Stimulated activated CD8-positive, alpha-beta memory T cell treated with anti-CD3 and anti-CD28 coated beads, Interleukin-2, amount 100 ng/mL, for 1 hour (primary cell): Measurements from ENCODE around the gene DPH6.
"Not testable (repeated sequence)": the region's sequence is repeated elsewhere in the genome, so short reads cannot be mapped to it uniquely, and the experiment has no call there.

Source experiments
- DNase-seq, 2 donors: peaks; one replicate each; pipeline ENCODE4 v3.0.0-alpha.2; 2020; ENCODE audit warnings: low read depth in 2 of 2

Gene DPH6

GRCh38 chr15:35545824-35546510 is at the start of gene DPH6:
TSS of gene DPH6 (minus strand) at chr15:35546165. CDS start at chr15:35546141, 24 bp downstream.
- peak; percentile 55 to 60 for DNase-seq

- no peak for DNase-seq
These were observed 49.7 kb upstream of the DPH6 start for GRCh38 chr15:35595656-35596055.

GRCh38 chr15:35591987-35592386 is 46.0 kb upstream of the DPH6 start:
- DNase-seq: not testable (repeated sequence)

- no peak for DNase-seq
These were observed 38.0 kb upstream of the DPH6 start for GRCh38 chr15:35583863-35584528.

- DNase-seq: no peak
These were observed 34.6 kb upstream of the DPH6 start for GRCh38 chr15:35580606-35581005.

- no peak for DNase-seq
These were observed 21.4 kb upstream of the DPH6 start for GRCh38 chr15:35567392-35567791.

- no peak for DNase-seq
These were observed 21.0 kb upstream of the DPH6 start for GRCh38 chr15:35566991-35567390.

- DNase-seq: no peak
These were observed 19.9 kb upstream of the DPH6 start for GRCh38 chr15:35565901-35566300.

GRCh38 chr15:35562641-35563040 is 16.7 kb upstream of the DPH6 start:
- no peak for DNase-seq

GRCh38 chr15:35561308-35561707 is 15.3 kb upstream of the DPH6 start:
- no peak for DNase-seq

- no peak for DNase-seq
These were observed 14.9 kb upstream of the DPH6 start for GRCh38 chr15:35560870-35561269.

- DNase-seq: no peak
These were observed 14.3 kb upstream of the DPH6 start for GRCh38 chr15:35560258-35560657.

GRCh38 chr15:35559683-35560082 is 13.7 kb upstream of the DPH6 start:
- DNase-seq: no peak

- DNase-seq: no peak
These were observed 11.6 kb upstream of the DPH6 start for GRCh38 chr15:35557544-35557943.

GRCh38 chr15:35557012-35557411 is 11.0 kb upstream of the DPH6 start:
- no peak for DNase-seq

GRCh38 chr15:35555244-35555643 is 9.3 kb upstream of the DPH6 start:
- DNase-seq: no peak

GRCh38 chr15:35550957-35551356 is 5.0 kb upstream of the DPH6 start:
- DNase-seq: no peak

GRCh38 chr15:35549567-35549966 is 3.6 kb upstream of the DPH6 start:
- no peak for DNase-seq

GRCh38 chr15:35548435-35548834 is 2.5 kb upstream of the DPH6 start:
- no peak for DNase-seq

GRCh38 chr15:35547775-35548364 is 1.9 kb upstream of the DPH6 start:
- DNase-seq: no peak

- DNase-seq: no peak
These were observed 781 bp upstream of the DPH6 start for GRCh38 chr15:35546511-35547381.

- DNase-seq: no peak
These were observed 595 bp downstream of the DPH6 start for GRCh38 chr15:35545316-35545823.
